H1 (cell line): Measurements from ENCODE around the gene TSPOAP1. TPM values are rescaled to one million over a fixed set of nuclear protein-coding genes. Genes with fewer than 3 reads are reported as not detected.

Source experiments
- CTCF ChIA-PET: fragments of 300-600 bp; sonication (Branson Sonifier 250); formaldehyde crosslinking; loops from one replicate; lab custom pipeline; 2021; ENCODE audit not compliant: partially characterized antibody; lab: Charles Lee
- POLR2A ChIA-PET: fragments of 300-600 bp; sonication (Branson Sonifier 250); formaldehyde crosslinking; loops from one replicate; lab custom pipeline; 2021; ENCODE audit warnings: inconsistent platforms; ENCODE audit not compliant: partially characterized antibody; lab: Charles Lee
- DNase-seq, 2 experiments: peaks; one replicate each; pipeline versions ENCODE4 v3.0.0 to v3.0.0-alpha.2; 2010 to 2022; ENCODE audit warnings: low spot score in 2 of 2, low read depth in 1 of 2, mixed read lengths in 1 of 2
- FAIRE-seq: peaks from 2 replicates; lab custom pipeline; 2011; peaks lifted over from hg19 to GRCh38; lab: Jason Lieb, UNC
- H2AFZ ChIP-seq: 2 replicates; pipeline ENCODE4 v1.8.1; 2012; ENCODE audit warnings: low read length, inconsistent platforms
- H2AK5ac ChIP-seq: 2 replicates; pipeline ENCODE4 v1.6.1; 2013; ENCODE audit warnings: low read depth, low read length
- H2BK120ac ChIP-seq: replicated peaks from 2 replicates; pipeline ENCODE3; 2013; ENCODE audit warnings: low read depth, low read length, inconsistent platforms
- H2BK12ac ChIP-seq: 2 replicates; pipeline ENCODE4 v1.6.1; 2013; ENCODE audit warnings: low read depth, low read length
- H2BK15ac ChIP-seq: 2 replicates; pipeline ENCODE4 v1.6.1; 2013; ENCODE audit warnings: low read length
- H2BK20ac ChIP-seq: 2 replicates; pipeline ENCODE4 v1.6.1; 2013; ENCODE audit warnings: low read length
- H2BK5ac ChIP-seq: 2 replicates; pipeline ENCODE4 v1.6.1; 2013; ENCODE audit warnings: low read depth, low read length
- H3K14ac ChIP-seq: 2 replicates; pipeline ENCODE4 v1.6.1; 2013; ENCODE audit warnings: inconsistent platforms; ENCODE audit not compliant: insufficient read length
- H3K18ac ChIP-seq: 2 replicates; pipeline ENCODE4 v1.6.1; 2013; ENCODE audit warnings: low read length; ENCODE audit errors: extremely low read depth
- H3K23ac ChIP-seq: 2 replicates; pipeline ENCODE4 v1.6.1; 2013; ENCODE audit warnings: inconsistent platforms; ENCODE audit not compliant: insufficient read length
- H3K23me2 ChIP-seq: 2 replicates; pipeline ENCODE4 v1.6.1; 2013; ENCODE audit warnings: low read depth, low read length
- H3K27ac ChIP-seq: 2 replicates; pipeline ENCODE4 v1.6.1; 2011; ENCODE audit warnings: low read depth, low read length, inconsistent platforms
- H3K27me3 ChIP-seq, 4 experiments: replicated peaks in 1 of 4; 1 replicate in 1 of 4; 2 replicates in 3 of 4; pipeline versions ENCODE4 v1.6.1 to v1.8.1; 2011 to 2013; ENCODE audit warnings: low read length in 3 of 4, mild to moderate bottlenecking in 3 of 4, inconsistent platforms in 2 of 4, mixed read lengths in 2 of 4, moderate library complexity in 1 of 4; ENCODE audit not compliant: control insufficient read depth in 3 of 4, insufficient read depth in 3 of 4; ENCODE audit errors: extremely low read depth in 1 of 4
- H3K36me3 ChIP-seq, 4 experiments: 2 replicates each; pipeline versions ENCODE4 v1.6.1 to v1.8.1; 2011 to 2013; ENCODE audit warnings: mild to moderate bottlenecking in 4 of 4, low read length in 3 of 4, moderate library complexity in 2 of 4, control low read depth in 1 of 4, inconsistent platforms in 1 of 4; ENCODE audit not compliant: insufficient read depth in 4 of 4, control insufficient read depth in 2 of 4
- H3K4ac ChIP-seq: replicated peaks from 2 replicates; pipeline ENCODE3; 2013; ENCODE audit warnings: low read length, low read depth, mixed read lengths, inconsistent platforms; ENCODE audit not compliant: insufficient read length
- H3K4me1 ChIP-seq, 4 experiments: replicated peaks in 1 of 4; 1 replicate in 1 of 4; 2 replicates in 3 of 4; pipeline versions ENCODE4 v1.6.1 to v1.8.1; 2011 to 2013; ENCODE audit warnings: low read length in 3 of 4, inconsistent platforms in 2 of 4, mixed read lengths in 1 of 4; ENCODE audit not compliant: insufficient read depth in 4 of 4, control insufficient read depth in 3 of 4
- H3K4me2 ChIP-seq, 2 experiments: 2 replicates each; pipeline versions ENCODE4 v1.6.1 to v1.8.1; 2011 to 2013; ENCODE audit warnings: low read depth in 2 of 2, low read length in 2 of 2, control low read depth in 1 of 2, inconsistent platforms in 1 of 2, mild to moderate bottlenecking in 1 of 2; ENCODE audit not compliant: insufficient read depth in 1 of 2
- H3K4me3 ChIP-seq, 4 experiments: fragments of 200-600, 300-600 bp in 1 of 4; sonication (generic), shearing (Covaris generic), sonication (Bioruptor Twin) in 1 of 4; 2 replicates each; pipeline versions ENCODE4 v1.5.1 to v1.8.1; 2011 to 2016; ENCODE audit warnings: low read length in 4 of 4, low read depth in 3 of 4, control low read depth in 2 of 4, inconsistent platforms in 2 of 4, mild to moderate bottlenecking in 2 of 4, mixed read lengths in 1 of 4, moderate library complexity in 1 of 4; ENCODE audit not compliant: insufficient read depth in 2 of 4; ENCODE audit errors: extremely low read depth in 1 of 4
- H3K56ac ChIP-seq: replicated peaks from 2 replicates; pipeline ENCODE3; 2013; ENCODE audit warnings: low read depth, mild to moderate bottlenecking, mixed read lengths, low read length, inconsistent platforms; ENCODE audit not compliant: insufficient read length
- H3K79me1 ChIP-seq: 2 replicates; pipeline ENCODE4 v1.6.1; 2013; ENCODE audit warnings: low read depth, low read length, control low read depth
- H3K79me2 ChIP-seq, 2 experiments: 2 replicates each; pipeline versions ENCODE4 v1.6.1 to v1.8.1; 2012 to 2013; ENCODE audit warnings: low read length in 2 of 2, mild to moderate bottlenecking in 2 of 2, inconsistent platforms in 1 of 2; ENCODE audit not compliant: insufficient read depth in 2 of 2, control insufficient read depth in 1 of 2
- H3K9ac ChIP-seq, 4 experiments: replicated peaks in 1 of 4; 1 replicate in 1 of 4; 2 replicates in 3 of 4; pipeline versions ENCODE4 v1.6.1 to v1.8.1; 2011 to 2013; ENCODE audit warnings: low read depth in 3 of 4, low read length in 3 of 4, control low read depth in 2 of 4, mild to moderate bottlenecking in 2 of 4, moderate library complexity in 2 of 4, inconsistent platforms in 1 of 4; ENCODE audit errors: extremely low read depth in 1 of 4
- H3K9me3 ChIP-seq, 2 experiments: 2 replicates each; pipeline versions ENCODE4 v1.6.1 to v1.8.1; 2012 to 2013; ENCODE audit warnings: mild to moderate bottlenecking in 2 of 2, moderate library complexity in 2 of 2, control low read depth in 1 of 2, inconsistent platforms in 1 of 2, low read depth in 1 of 2, low read length in 1 of 2, mixed read lengths in 1 of 2; ENCODE audit not compliant: insufficient read depth in 2 of 2
- H4K20me1 ChIP-seq, 2 experiments: replicated peaks in 1 of 2; 2 replicates each; pipeline versions ENCODE3 to v1.8.1; 2011 to 2013; ENCODE audit warnings: inconsistent platforms in 2 of 2, low read length in 2 of 2, mild to moderate bottlenecking in 1 of 2; ENCODE audit not compliant: insufficient read depth in 2 of 2, control insufficient read depth in 1 of 2
- H4K5ac ChIP-seq: 2 replicates; pipeline ENCODE4 v1.6.1; 2013; ENCODE audit warnings: low read length, low read depth, mixed read lengths, inconsistent platforms; ENCODE audit not compliant: insufficient read length
- H4K8ac ChIP-seq: 2 replicates; pipeline ENCODE4 v1.8.0; 2013; ENCODE audit warnings: mild to moderate bottlenecking, moderate library complexity, low read length, inconsistent platforms; ENCODE audit not compliant: insufficient read depth; ENCODE audit errors: extremely low read depth
- H4K91ac ChIP-seq: replicated peaks from 2 replicates; pipeline ENCODE3; 2013; ENCODE audit warnings: low read length, mixed read lengths, inconsistent platforms; ENCODE audit not compliant: insufficient read length
- BACH1 ChIP-seq: IDR thresholded peaks from 2 replicates; pipeline ENCODE4 v1.6.1; 2012; ENCODE audit warnings: low read length, improper control_type of control experiment
- CBX5 ChIP-seq: fragments of 300-800, 300-1000 bp; sonication (generic); IDR thresholded peaks from 2 replicates; pipeline ENCODE4 v1.7.1; 2016; ENCODE audit warnings: antibody characterized with exemption, low read length, low read depth
- CBX8 ChIP-seq: fragments of 300-800, 300-1000 bp; sonication (generic); IDR thresholded peaks from 2 replicates; pipeline ENCODE4 v1.7.1; 2016; ENCODE audit warnings: low read depth, low read length, borderline replicate concordance
- EGR1 ChIP-seq: IDR thresholded peaks from 2 replicates; pipeline ENCODE4 v1.6.1; 2011; ENCODE audit warnings: low read depth, low read length, borderline replicate concordance
- KDM4A ChIP-seq: IDR thresholded peaks from one replicate; pipeline ENCODE4 v1.7.1; 2012; ENCODE audit warnings: low read depth, mild to moderate bottlenecking, moderate library complexity, low read length, inconsistent platforms; ENCODE audit not compliant: severe bottlenecking
- KDM5A ChIP-seq: fragments of 200-600 bp; IDR thresholded peaks from 2 replicates; pipeline ENCODE4 v1.7.1; 2012; ENCODE audit warnings: mild to moderate bottlenecking, low read length, inconsistent platforms, mixed read lengths
- PHF8 ChIP-seq: fragments of 200-600 bp; sonication (generic); conservative IDR thresholded peaks from 2 replicates; pipeline ENCODE4 v1.7.1; 2012; ENCODE audit warnings: low read depth, mild to moderate bottlenecking, inconsistent platforms, low read length, moderate library complexity
- POLR2A ChIP-seq, 2 experiments: IDR thresholded peaks; 1 replicate in 1 of 2; 2 replicates in 1 of 2; pipeline ENCODE4 v1.6.1; 2011; ENCODE audit warnings: low read depth in 2 of 2, low read length in 2 of 2, mild to moderate bottlenecking in 2 of 2; ENCODE audit errors: control extremely low read depth in 1 of 2
- RFX5 ChIP-seq: IDR thresholded peaks from 2 replicates; pipeline ENCODE4 v1.6.1; 2011; ENCODE audit warnings: low read depth, low read length, improper control_type of control experiment, borderline replicate concordance
- SP1 ChIP-seq: IDR thresholded peaks from 2 replicates; pipeline ENCODE4 v1.6.1; 2011; ENCODE audit warnings: low read depth, low read length
- SP4 ChIP-seq: IDR thresholded peaks from 2 replicates; pipeline ENCODE4 v1.6.1; 2012; ENCODE audit warnings: low read length, inconsistent platforms
- TEAD4 ChIP-seq: IDR thresholded peaks from 2 replicates; pipeline ENCODE4 v1.6.1; 2012; ENCODE audit warnings: low read depth, low read length, inconsistent platforms, mixed read lengths
- WGBS, 2 experiments: shearing (Covaris generic) in 1 of 2; methylation state at CpG; one replicate each; pipeline versions ENCODE4 v1.1.6 to v1.1.7; 2013 to 2015; ENCODE audit warnings: low lambda C conversion rate in 2 of 2, mixed read lengths in 2 of 2, inconsistent platforms in 1 of 2, low coverage in 1 of 2, missing lambda C conversion rate in 1 of 2; ENCODE audit not compliant: insufficient replicate concordance in 2 of 2, insufficient coverage in 1 of 2, insufficient read length in 1 of 2; ENCODE audit errors: extremely low coverage in 1 of 2, missing lambda C conversion rate in 1 of 2; 5-methylcytosine and 5-hydroxymethylcytosine counted together
- polyA plus RNA-seq, 7 experiments: library from polyadenylated mRNA; depleted of rRNA in 3 of 7; stranded (reverse) in 5 of 7; unstranded in 2 of 7; fragments of >200 nt in 5 of 7; fragments of 200-250 nt in 2 of 7; gene quantifications; 1 replicate in 5 of 7; 2 replicates in 1 of 7; 4 replicates in 1 of 7; pipeline versions ENCODE4 v1.2.1 to v1.2.3, GENCODE V29; 2011 to 2013; ENCODE audit warnings: missing spikeins in 2 of 7, mixed read lengths in 2 of 7
- total RNA-seq: library from RNA; stranded (reverse); fragmentation: NEBNext Ultra II Directional; extraction: Animal tissue kit (Norgen Biotek cat#: 25700); gene quantifications from 2 replicates; pipeline ENCODE4 v1.2.1, GENCODE V29; 2021
- TF ChIP-seq, protein P1 (sequence below): IDR thresholded peaks from 2 replicates; pipeline ENCODE4 v1.6.1; 2011; ENCODE audit warnings: low read depth, mild to moderate bottlenecking, low read length; ENCODE audit not compliant: insufficient read depth
- TF ChIP-seq, protein P2 (sequence below): IDR thresholded peaks from 2 replicates; pipeline ENCODE4 v1.6.1; 2012; ENCODE audit warnings: inconsistent platforms

The TSPOAP1 gene
- total and polyA plus RNA-seq, 2 of the 8 experiments (the other 6 are each of a cell fraction or from before 2014, with no cell fraction given) = 7.6 to 9.2 TPM

DNA sequence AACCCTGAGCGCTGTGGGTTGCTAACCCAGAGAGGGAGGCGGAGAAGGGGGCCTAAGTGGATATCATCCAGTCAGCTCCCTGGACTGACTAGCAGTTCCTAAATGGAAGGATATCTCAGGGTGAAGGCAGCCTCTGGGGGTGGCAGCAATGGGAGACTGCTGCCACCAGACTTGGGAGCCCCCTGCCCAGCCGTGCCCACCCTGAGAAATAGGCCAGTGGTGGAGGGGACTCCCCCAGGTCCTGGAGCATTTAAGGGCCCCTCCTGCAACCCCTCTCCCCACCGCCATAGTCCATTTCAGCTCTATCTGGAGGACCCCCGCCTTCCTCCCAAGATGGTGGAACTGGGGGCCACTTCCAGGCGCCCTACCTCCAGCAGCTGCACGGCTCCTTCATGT, 8.4 kb downstream of the TSPOAP1 start:
- Histone ChIP-seq H2AK5ac (no peak overlapping the region), H2BK5ac (no peak overlapping the region), H4K91ac (no peak overlapping the region), H3K14ac (no peak overlapping the region), H3K4me2 (no peak overlapping the region), H3K27me3 (peaks cover 0 to 20% (median 12%) of the 10 kb centered on the region in 4 experiments; a peak in 5 of 7 replicates), H4K8ac (no peak overlapping the region), H3K56ac (no peak overlapping the region), H2BK20ac (no peak overlapping the region), H2BK120ac (no peak overlapping the region), H3K79me2 (no peaks in the 10 kb centered on the region), H4K5ac (no peak overlapping the region), H3K9ac (no peak overlapping the region), H3K9me3 (no peaks in the 10 kb centered on the region), H3K4ac (no peak overlapping the region), H3K23ac (no peak overlapping the region), H2AFZ (no peak overlapping the region), H3K18ac (no peak overlapping the region), H3K4me1 (peaks cover 0 to 13% (median 9%) of the 10 kb centered on the region in 4 experiments; a peak in 6 of 7 replicates), H3K36me3 (no peaks in the 10 kb centered on the region), H3K27ac (no peak overlapping the region), H3K4me3 (no peak overlapping the region), H3K23me2 (peaks cover 12% of the 10 kb centered on the region), H4K20me1 (no peaks in the 10 kb centered on the region), H3K79me1 (no peaks in the 10 kb centered on the region), H2BK15ac (no peak overlapping the region), H2BK12ac (no peak overlapping the region)
- POLR2A ChIA-PET = interaction anchor here (1.0 to 3.8 kb wide), 5 partner anchors 8 to 39 kb away, joined by 3 to 12 read pairs (median 6); partner anchors contain the start of genes MPO and SUPT4H1
- FAIRE-seq = no peak
- CTCF ChIA-PET = interaction anchor here (0.9 to 21.9 kb wide), 6 partner anchors 8 to 127 kb away, joined by 3 to 384 read pairs (median 50); no protein-coding TSS in a partner anchor
- no peak for DNase-seq
- WGBS, 2 experiments = 88% methylated on average over 7 of the region's 7 CpGs; no CpG with 5 or more reads in 1 of the 2 experiments
- TF ChIP-seq KDM5A = no peak
- TF ChIP-seq EGR1 = no peak
- TF ChIP-seq BACH1 = no peak
- TF ChIP-seq TEAD4 = no peak
- TF ChIP-seq CBX5 = no peak
- no peak for TF ChIP-seq SP4
- TF ChIP-seq SP1 = no peak
- TF ChIP-seq RFX5 = no peak
- TF ChIP-seq PHF8 = no peak
- no peak for TF ChIP-seq CBX8
- TF ChIP-seq, protein P1, sequence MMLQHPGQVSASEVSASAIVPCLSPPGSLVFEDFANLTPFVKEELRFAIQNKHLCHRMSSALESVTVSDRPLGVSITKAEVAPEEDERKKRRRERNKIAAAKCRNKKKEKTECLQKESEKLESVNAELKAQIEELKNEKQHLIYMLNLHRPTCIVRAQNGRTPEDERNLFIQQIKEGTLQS = no peak
- TF ChIP-seq, protein P2, sequence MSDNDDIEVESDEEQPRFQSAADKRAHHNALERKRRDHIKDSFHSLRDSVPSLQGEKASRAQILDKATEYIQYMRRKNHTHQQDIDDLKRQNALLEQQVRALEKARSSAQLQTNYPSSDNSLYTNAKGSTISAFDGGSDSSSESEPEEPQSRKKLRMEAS = no peak
- TF ChIP-seq POLR2A (IDR thresholded peaks at IDR 0.05; ENCODE audit: control extremely low read depth in 1 of 2, low read depth in 2 of 2, low read length in 2 of 2) = no peak
- no peak for TF ChIP-seq KDM4A
